ENCODE measurements around the gene CPNE5.

- TF ChIP-seq CTCF (IDR thresholded peaks at IDR 0.05) (no peak), EP300 (IDR thresholded peaks at IDR 0.05) (no peak), POLR2A (IDR thresholded peaks at IDR 0.05) (no peak)
Measured at GRCh38 chr6:36862164-36862847, 23.1 kb upstream of the CPNE5 start.

All from ovary (tissue), 3 donors.